GM12874 (cell line): ENCODE results near the gene GNPTAB.

ENCODE experiments used
- CTCF ChIP-seq: IDR thresholded peaks from 2 replicates; pipeline ENCODE4 v1.5.1; 2011; ENCODE audit warnings: low read depth, mild to moderate bottlenecking, control low read depth, low read length, moderate library complexity; ENCODE audit not compliant: insufficient read depth

GNPTAB gene

GRCh38 chr12:101706403-101706802 is 124.4 kb downstream of the GNPTAB start:
- no peak for TF ChIP-seq CTCF

GRCh38 chr12:101703487-101703886 is 127.3 kb downstream of the GNPTAB start:
- no peak for TF ChIP-seq CTCF

DNA sequence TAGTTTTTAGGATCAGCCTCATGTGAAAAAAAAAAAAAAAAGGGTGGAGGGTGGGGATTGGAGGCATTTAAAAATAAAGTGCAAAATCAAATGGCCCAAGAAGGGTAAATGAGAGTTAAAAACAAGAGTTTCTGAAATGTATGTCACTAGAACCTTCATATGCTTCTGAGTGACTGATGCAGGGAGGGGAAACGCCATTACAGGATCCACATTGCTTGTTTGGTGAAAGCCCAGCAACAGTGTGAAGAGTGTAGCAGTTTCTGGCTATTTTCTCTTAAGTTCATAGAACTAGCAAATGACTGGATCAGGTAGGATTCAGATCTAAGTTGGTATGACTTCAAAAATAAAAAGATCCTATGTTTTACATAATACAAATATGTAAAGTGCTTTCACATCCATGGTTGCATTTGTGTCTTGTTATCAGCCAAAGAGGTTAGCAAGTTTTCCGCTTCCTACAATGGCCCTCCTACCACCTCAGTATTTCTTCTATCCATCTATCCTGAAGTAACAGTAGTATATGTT is 130.4 kb downstream of the GNPTAB start:
- TF ChIP-seq CTCF = no peak

GRCh38 chr12:101698800-101699347 is 131.9 kb downstream of the GNPTAB start:
- TF ChIP-seq CTCF = no peak

DNA sequence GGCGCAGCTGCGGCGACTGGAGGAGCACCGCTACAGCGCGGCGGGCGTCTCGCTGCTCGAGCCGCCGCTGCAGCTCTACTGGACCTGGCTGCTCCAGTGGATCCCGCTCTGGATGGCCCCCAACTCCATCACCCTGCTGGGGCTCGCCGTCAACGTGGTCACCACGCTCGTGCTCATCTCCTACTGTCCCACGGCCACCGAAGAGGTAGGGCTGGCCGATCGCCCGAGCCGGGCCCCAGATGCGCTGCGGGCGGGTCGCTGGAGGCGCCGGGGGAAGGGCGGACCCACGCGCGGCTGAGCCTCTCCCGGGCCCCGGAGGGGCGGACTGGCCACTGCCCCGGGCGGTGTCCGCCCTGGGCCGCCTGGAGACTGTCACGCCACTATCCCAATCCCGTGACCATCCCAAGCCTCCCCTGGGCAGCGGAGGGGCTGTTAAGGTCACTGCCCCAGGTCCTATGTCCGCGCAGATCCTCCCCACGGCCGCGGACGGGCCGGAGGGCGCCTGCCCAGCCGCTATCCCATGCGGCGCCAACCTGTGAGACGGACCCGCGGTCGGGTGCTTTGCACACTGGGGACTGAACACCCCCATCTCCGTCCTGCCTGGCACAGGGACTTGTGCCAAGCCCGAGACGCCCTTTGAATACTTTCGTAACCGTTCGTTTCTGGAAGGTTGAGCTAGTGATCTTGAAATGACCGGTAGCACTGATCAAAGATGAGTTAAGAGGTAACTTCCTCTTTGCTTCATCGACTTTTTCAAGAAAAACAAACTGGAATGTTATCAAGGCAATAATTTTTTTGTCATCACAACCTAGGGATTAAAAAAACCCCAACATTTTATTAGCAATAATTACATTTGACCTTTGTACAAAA is 132.6 kb downstream of the GNPTAB start:
- no peak for TF ChIP-seq CTCF

GRCh38 chr12:101697197-101697929 is 133.4 kb downstream of the GNPTAB start, which contains the start of gene CHPT1:
Gene CHPT1 (plus strand): TSS chr12:101697640. CDS start chr12:101697862, 222 bp downstream.
- no peak for TF ChIP-seq CTCF
